ENCODE measurements around the gene NCAM1.
"Not testable (repeated sequence)": the region's sequence is repeated elsewhere in the genome, so short reads cannot be mapped to it uniquely, and the experiment has no call there.

NCAM1 gene

DNA sequence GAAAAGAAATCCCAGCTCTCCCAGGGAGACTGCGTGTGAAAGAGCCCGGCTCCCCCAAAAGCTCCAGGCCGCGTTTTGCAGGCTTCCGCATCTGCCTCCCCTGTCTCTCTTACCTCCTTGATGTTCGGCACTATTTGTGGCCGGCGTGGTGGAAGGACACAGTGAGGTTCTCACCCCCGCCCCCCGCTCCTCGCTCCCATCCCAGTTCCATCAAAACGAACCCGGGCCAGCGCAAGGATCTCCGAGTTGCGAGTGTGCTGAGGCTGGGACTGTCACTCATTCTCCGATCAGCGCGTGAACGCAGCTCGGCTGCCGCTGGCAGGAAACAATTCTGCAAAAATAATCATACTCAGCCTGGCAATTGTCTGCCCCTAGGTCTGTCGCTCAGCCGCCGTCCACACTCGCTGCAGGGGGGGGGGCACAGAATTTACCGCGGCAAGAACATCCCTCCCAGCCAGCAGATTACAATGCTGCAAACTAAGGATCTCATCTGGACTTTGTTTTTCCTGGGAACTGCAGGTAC lies at the start of gene NCAM1:
Gene NCAM1, plus strand, starts transcription at position 275 of the 523 bp plus-strand sequence.
- Mint-ChIP-seq H3K27ac (no peak within 1 kb of the TSS), H3K9me3 (peaks cover 4% of the 10 kb centered on the region), H3K4me3 (peak within 1 kb of the TSS; percentile 70), H3K36me3 (peaks cover 5% of the 10 kb centered on the region), H3K4me1 (peaks cover 20% of the 10 kb centered on the region), H3K27me3 (peaks cover 72% of the 10 kb centered on the region)
- ATAC-seq, result peak; percentile 17

DNA sequence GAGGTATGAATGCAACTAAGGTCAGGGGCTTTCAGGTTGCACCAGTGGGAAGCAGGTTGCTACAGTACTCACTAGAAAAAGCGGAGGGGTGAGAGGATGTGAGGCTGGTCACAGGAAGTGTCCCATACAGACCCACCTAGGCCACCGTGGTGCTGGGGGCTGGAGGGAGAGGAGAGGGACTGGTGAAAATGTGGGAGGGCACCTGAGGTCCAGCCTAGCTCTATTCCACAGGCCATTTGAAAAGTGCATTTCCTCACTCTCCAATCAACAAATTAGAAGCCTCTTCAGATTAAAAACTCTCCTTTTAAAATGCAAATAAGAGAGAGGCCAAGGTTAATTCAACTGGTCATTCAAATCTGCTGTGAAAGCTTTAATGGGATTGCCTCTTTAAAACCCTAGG lies 38.6 kb upstream of the NCAM1 start:
- H3K9me3 Mint-ChIP-seq, result peaks cover 5% of the 10 kb centered on the region
- no peaks in the 10 kb centered on the region for H3K4me1 Mint-ChIP-seq
- no peaks in the 10 kb centered on the region for H3K27me3 Mint-ChIP-seq
- H3K27ac Mint-ChIP-seq, result no peak overlapping the region
- no peak for ATAC-seq
- H3K4me3 Mint-ChIP-seq, result no peak overlapping the region
- H3K36me3 Mint-ChIP-seq, result no peaks in the 10 kb centered on the region

DNA sequence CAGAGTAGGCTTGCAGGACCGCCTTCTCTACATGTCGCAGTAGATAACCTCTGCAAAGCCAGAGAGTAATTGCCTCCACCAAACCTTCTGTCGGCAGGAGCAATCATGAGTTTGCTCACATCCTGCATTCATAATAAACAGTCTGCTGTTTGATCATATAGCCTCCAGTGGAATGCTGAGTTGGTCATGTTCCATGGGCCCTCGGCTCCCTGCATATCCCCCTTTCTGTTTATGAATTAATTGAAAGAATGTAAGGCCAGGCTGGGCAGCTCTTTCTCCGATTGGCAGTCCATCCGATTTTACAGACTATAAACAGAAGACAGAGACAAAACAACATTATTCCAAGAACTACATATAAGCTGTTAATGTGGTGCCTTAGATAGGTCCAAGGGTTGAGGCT lies 36.4 kb upstream of the NCAM1 start:
- H3K36me3 Mint-ChIP-seq, H3K4me3 Mint-ChIP-seq, H3K27ac Mint-ChIP-seq, H3K4me1 Mint-ChIP-seq, H3K9me3 Mint-ChIP-seq, H3K27me3 Mint-ChIP-seq, ATAC-seq: not testable (repeated sequence)

DNA sequence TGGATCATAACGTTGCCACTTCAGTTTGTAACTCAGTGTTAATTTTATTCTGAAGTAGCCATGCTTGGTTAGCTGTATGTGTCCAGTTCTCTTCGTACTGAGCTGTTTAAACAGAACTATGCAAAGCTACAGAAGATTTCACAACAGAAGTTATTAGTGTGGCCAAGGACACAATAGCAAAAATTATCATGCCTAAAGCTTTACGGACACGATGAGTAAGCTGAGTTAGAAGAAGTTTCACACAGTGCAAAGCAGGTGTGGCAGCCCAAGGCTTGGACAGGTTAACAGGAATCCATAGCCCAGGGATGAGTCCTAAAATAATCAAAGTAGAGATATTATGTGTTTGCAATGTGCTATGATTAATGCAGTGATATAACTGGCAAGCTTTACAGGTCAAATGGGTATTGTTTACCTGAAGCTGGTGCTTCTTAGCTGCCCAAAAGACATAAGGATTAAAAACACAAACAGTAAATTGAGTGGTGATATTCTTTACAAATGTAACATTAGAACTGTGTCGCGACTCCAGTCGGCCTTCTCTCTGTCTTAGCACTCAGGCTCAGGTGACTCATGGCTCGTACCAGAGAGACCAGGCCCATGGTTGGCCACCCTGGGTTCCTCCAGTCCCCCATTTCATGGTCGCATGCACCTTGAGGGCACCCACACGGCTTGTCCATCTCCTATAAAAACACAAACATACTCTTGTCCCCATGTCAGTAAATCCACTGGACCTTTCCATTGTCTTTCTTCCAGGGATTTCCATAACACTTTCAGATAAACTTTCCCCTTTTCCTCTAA lies 35.5 kb upstream of the NCAM1 start:
- no peaks in the 10 kb centered on the region for H3K4me1 Mint-ChIP-seq
- H3K27ac Mint-ChIP-seq, result no peak overlapping the region
- H3K36me3 Mint-ChIP-seq, result no peaks in the 10 kb centered on the region
- ATAC-seq, result no peak
- no peak overlapping the region for H3K4me3 Mint-ChIP-seq
- no peaks in the 10 kb centered on the region for H3K27me3 Mint-ChIP-seq
- H3K9me3 Mint-ChIP-seq, result peaks cover 2% of the 10 kb centered on the region

DNA sequence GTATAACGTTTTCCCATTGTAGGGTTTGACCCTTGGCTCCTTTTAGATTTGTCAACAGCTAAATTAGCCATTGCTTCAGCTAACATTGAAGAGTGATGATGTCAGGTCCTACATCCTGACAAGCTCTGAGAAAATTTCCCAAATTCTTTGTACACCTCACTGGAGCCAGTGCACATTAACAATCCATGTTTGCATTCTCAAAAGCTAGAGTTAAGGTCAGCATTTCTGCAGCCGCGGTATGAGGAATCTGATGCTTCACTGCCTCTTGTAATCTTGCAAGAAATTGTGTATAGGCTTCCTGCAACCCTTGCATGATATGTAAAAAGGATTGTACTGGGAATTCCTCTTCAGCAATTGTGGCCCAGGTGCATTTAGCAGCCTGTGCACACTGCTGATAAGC lies 33.1 kb upstream of the NCAM1 start:
- Mint-ChIP-seq H3K4me1 (no peaks in the 10 kb centered on the region), H3K27ac (no peak overlapping the region), H3K27me3 (no peaks in the 10 kb centered on the region), H3K36me3 (no peaks in the 10 kb centered on the region), H3K4me3 (no peak overlapping the region), H3K9me3 (peaks cover 2% of the 10 kb centered on the region)
- ATAC-seq, result no peak

DNA sequence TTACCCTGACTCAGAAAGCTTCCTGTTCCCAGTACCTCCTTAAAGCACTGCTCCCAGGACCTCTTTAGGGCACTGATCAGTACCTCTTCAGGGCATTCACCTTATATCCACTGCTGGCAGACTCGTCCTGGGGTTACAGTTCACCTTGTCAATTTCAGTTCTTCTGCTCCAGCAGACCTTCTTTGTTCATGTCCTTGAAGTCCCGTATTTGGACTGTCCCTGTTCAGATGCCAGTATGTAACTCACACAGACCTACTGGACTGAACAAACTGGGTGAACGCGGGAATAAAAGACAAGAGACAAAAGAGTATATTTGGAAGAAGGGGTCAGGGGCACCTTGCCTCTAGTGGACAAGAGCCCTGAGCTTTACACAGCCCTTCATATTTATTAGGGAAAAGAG lies 31.8 kb upstream of the NCAM1 start:
- Mint-ChIP-seq H3K27me3 (no peaks in the 10 kb centered on the region), H3K36me3 (no peaks in the 10 kb centered on the region), H3K9me3 (peaks cover 2% of the 10 kb centered on the region), H3K4me1 (no peaks in the 10 kb centered on the region), H3K4me3 (no peak overlapping the region), H3K27ac (no peak overlapping the region)
- ATAC-seq, result no peak

DNA sequence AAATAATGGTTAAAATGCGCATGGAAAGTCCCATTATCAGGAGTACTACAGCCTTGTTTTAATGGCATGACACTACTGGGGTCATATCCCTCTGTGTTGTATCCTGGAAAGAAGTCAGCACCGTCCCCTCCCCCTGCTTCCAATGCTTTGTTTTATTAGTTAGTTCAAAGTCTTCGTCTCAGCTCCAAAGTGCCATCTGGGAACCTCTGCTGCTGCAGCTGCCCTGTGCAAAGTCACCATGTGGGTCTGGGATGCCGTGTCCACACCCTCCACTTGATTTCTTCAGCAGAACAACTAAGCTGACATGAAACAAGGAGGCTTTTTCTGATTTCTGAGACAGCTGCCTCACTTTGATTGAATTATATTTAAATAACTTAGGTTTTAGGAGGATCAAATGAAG lies 29.5 kb upstream of the NCAM1 start:
- Mint-ChIP-seq H3K4me3 (no peak overlapping the region), H3K4me1 (no peaks in the 10 kb centered on the region), H3K27ac (no peak overlapping the region), H3K36me3 (no peaks in the 10 kb centered on the region), H3K27me3 (no peaks in the 10 kb centered on the region), H3K9me3 (no peaks in the 10 kb centered on the region)
- ATAC-seq, result no peak

DNA sequence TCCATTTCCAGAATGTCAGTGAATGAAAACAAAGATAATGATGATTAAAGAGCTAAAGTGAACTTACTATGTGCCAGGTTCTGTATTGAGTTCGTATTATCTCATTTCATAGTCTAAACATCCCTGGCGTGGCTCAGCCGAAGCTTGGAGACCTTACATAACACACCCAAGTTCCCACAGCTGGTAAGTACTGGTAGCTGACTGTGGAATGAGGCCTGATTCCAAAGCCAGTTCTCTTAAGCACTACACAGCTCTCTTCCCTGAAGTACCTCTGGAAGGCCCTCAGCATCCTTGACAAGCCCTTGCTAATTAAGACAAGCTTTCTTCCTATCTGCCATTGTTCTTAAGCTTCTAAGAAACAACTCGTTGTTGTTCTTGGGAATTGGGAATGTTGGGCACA lies 28.6 kb upstream of the NCAM1 start:
- no peak for ATAC-seq
- Mint-ChIP-seq H3K9me3 (peaks cover 2% of the 10 kb centered on the region), H3K4me1 (no peaks in the 10 kb centered on the region), H3K4me3 (no peak overlapping the region), H3K36me3 (no peaks in the 10 kb centered on the region), H3K27ac (no peak overlapping the region), H3K27me3 (no peaks in the 10 kb centered on the region)

DNA sequence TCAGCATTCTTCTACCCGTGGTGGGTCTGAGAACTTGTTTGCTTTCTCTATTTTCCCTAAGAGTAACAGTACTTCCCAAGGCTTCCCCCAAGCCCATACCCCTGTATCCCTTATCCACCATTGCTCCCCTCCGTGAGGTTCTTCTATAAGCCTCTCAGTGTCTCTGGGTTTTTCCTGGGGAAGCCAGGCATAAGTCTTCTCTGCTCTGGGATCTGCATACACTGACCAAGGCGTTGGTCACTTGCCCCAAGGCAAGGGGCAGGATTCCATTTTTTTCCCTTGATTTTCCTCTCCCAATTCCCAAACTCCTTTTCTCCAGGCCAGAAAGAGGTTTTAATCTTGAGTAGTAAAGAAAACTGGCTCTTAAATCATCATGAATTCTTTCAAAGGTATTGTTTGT lies 27.2 kb upstream of the NCAM1 start:
- peaks cover 4% of the 10 kb centered on the region for H3K9me3 Mint-ChIP-seq
- no peaks in the 10 kb centered on the region for H3K36me3 Mint-ChIP-seq
- H3K27ac Mint-ChIP-seq, result no peak overlapping the region
- no peak overlapping the region for H3K4me3 Mint-ChIP-seq
- H3K4me1 Mint-ChIP-seq, result no peaks in the 10 kb centered on the region
- ATAC-seq, result no peak
- no peaks in the 10 kb centered on the region for H3K27me3 Mint-ChIP-seq

DNA sequence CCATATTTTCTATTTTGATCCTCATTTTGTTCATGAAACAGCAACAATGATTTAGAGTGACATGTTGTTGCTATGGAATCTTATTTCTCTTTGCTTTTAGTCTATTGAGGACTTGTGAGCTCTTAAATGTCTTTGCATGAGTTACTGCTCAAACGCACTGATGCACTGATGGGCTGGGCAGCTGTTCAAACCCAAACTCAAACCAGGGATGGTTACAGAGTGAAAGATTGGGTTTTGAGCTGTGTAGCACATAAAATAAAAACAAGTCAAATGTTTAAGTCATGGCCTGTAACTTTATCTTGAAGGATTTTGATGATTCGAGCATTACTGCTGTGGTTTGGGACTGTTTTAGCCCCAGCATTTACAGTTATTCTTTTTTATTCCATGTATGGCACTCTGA lies 20.1 kb upstream of the NCAM1 start:
- H3K27ac Mint-ChIP-seq, result no peak overlapping the region
- H3K36me3 Mint-ChIP-seq, result no peaks in the 10 kb centered on the region
- no peaks in the 10 kb centered on the region for H3K4me1 Mint-ChIP-seq
- ATAC-seq, result no peak
- H3K4me3 Mint-ChIP-seq, result no peak overlapping the region
- H3K27me3 Mint-ChIP-seq, result no peaks in the 10 kb centered on the region
- H3K9me3 Mint-ChIP-seq, result peaks cover 7% of the 10 kb centered on the region

DNA sequence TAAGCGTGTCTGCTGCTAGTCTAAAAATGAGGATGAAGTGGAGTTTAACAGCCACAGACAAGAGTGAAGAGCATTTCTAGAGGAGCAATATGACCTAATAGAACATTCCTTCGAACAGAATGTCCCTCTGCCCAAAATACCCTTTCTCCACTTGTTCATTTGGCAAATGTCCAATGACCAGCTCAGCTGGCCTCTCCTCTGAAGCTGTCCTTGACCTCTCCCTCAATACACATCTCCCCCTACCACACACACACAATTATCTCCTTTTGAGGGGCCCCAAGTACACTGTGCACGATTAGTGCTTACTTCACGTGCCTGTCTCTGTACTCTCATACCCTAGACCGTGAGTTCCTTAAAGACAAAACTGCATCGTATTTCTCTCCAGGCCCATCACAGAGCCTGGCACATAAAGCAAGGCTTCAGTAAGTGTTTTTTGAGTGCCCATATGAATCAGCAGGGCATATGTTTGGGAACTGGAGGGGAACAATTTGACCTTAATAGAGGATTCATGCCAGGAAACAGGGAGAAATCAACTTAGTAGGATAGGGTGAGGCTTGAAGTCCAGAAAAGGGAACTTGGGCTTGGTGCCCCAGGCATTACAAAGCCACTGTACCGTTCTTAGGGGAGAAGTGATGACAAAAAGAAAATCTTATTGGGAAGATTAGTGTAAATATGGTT lies 18.1 kb upstream of the NCAM1 start:
- Mint-ChIP-seq H3K4me1 (no peaks in the 10 kb centered on the region), H3K27ac (no peak overlapping the region), H3K9me3 (peaks cover 3% of the 10 kb centered on the region), H3K27me3 (no peaks in the 10 kb centered on the region), H3K4me3 (no peak overlapping the region), H3K36me3 (no peaks in the 10 kb centered on the region)
- ATAC-seq, result no peak

DNA sequence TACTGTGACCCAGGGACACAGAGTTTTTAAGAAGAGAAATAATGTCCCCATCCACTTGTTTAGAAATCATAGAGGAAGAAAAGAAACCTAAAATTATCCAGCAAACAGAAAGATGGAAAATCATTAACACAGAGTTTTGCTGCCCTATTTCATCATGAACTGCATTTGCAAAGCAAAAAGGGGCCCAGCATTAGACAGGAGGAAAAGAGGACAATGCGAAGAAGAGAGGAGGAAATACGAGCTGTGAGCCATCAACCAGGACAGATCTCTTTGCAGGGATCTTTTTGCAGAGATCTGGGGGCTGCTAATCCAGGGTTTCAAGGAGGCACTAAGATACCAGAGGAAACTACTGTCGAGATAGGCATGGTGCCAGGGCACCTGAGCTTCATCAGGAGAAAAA lies 14.4 kb upstream of the NCAM1 start:
- Mint-ChIP-seq H3K27me3 (no peaks in the 10 kb centered on the region), H3K4me3 (no peak overlapping the region), H3K4me1 (no peaks in the 10 kb centered on the region), H3K27ac (no peak overlapping the region), H3K9me3 (peaks cover 3% of the 10 kb centered on the region), H3K36me3 (no peaks in the 10 kb centered on the region)
- ATAC-seq, result no peak

DNA sequence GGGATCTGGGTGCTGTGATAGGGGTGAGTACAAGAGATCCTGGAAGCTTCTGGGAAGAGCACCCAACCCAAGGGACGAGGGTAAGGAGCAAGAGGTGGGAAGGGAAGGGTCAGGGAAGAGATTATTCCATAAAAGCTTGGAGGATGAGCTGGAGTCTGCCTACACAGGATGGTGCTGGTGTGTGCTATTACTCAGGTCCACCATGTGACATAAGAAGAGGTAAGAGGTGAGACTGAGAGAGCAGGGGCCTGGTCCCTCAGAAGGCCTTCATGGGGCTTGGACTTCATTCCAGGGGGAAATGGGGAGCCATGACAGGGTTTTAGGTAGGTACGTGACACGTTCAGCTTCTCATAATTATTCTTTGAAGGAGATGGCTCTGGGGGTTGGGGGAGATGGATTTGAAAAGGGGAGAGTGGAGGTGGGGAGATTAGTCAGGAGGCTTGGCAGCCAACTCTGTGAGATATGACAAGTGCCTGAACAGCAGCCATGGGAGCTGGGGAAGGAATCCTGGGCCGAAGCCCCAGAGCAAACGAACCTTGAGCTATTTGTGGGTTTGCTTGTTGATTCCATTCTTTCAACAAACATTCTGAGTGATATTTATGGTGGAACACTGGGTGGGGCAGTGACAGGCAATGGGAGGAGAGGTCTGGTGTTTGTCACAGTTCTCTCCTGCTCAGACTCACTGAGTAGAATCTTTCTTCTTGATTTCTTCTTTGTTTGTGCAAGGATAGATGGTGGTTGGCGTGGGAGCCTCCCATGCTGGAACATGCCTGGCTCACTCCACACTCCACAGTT lies 11.2 kb upstream of the NCAM1 start:
- no peak for ATAC-seq
- Mint-ChIP-seq H3K27me3 (peaks cover 13% of the 10 kb centered on the region), H3K36me3 (no peaks in the 10 kb centered on the region), H3K4me3 (no peak overlapping the region), H3K27ac (no peak overlapping the region), H3K9me3 (peaks cover 5% of the 10 kb centered on the region), H3K4me1 (no peaks in the 10 kb centered on the region)

DNA sequence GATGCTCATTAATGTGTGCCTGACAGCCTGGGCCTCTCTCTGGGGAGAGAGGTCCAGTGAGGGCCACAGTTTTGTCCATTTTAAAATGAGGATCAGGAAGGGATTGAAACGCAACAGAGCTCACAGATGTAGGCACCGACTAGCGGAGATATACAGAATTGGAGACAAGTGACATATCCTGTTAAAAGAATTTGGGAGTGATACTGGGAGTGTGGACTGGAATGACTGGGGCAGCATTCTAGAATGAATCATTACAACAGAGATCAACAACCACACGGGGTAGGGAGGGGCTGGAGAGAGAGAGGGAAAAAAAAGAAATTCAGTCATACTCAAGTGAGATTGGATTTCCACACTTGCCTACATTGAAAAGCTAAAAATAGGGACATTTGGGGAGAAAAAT lies 2.5 kb upstream of the NCAM1 start:
- Mint-ChIP-seq H3K27me3 (peaks cover 62% of the 10 kb centered on the region), H3K9me3 (peaks cover 7% of the 10 kb centered on the region), H3K27ac (no peak overlapping the region), H3K4me3 (no peak overlapping the region), H3K36me3 (peaks cover 5% of the 10 kb centered on the region), H3K4me1 (peaks cover 20% of the 10 kb centered on the region)
- no peak for ATAC-seq

DNA sequence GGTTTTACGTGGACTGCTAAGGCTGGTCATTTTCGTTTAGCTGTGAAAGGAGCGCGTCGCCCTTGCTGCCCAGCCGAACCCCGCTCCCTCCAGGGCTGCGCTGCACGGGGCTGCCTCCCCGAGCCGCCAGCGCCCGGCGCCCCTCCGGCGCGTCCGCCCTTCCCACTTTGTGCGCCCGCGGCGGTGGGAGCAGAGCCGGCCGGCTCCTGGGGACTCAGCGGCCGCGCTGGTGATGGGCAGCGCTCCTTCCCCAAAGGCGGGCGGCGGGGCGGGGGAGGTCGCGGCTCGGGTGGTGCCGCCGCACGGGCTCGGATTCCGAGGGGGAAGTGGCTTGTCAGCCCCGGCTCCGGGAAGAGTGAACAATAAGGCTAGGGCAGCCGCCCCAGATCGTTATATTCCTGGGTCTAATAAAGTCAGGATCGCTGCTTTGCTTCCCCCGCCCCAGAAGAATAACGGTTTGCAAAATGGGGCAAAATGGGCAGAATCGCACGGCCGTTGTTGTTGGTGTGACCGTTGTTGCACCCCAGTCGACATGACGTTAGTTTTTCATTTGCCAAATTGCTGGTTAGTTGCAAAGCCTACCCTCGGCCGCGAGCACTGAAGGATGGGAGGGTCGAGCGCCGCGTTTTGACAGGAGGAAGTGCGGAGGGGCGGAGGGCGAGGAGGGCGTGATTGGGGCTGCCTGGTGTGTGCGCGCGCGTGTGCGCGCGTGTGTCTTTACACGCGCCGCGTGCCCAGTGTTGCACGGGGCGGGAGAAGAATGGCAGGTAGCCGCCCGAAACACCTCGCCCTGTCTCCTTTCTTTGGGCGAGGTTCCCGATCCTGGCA lies 745 bp downstream of the NCAM1 start:
- peaks cover 5% of the 10 kb centered on the region for H3K36me3 Mint-ChIP-seq
- H3K9me3 Mint-ChIP-seq, result peaks cover 4% of the 10 kb centered on the region
- no peak for ATAC-seq
- H3K4me3 Mint-ChIP-seq, result peak overlapping the region; percentile 70
- peaks cover 20% of the 10 kb centered on the region for H3K4me1 Mint-ChIP-seq
- no peak overlapping the region for H3K27ac Mint-ChIP-seq
- peaks cover 74% of the 10 kb centered on the region for H3K27me3 Mint-ChIP-seq

Data from stimulated activated memory B cell treated with anti-CD40 and anti-IgM and Interleukin-4, amounts not matched to agents 10 μg/mL and 1 μg/mL and 100 μg/mL, for 72 hours (primary cell).